Measurements from ENCODE around the gene EFCAB12.

DNA sequence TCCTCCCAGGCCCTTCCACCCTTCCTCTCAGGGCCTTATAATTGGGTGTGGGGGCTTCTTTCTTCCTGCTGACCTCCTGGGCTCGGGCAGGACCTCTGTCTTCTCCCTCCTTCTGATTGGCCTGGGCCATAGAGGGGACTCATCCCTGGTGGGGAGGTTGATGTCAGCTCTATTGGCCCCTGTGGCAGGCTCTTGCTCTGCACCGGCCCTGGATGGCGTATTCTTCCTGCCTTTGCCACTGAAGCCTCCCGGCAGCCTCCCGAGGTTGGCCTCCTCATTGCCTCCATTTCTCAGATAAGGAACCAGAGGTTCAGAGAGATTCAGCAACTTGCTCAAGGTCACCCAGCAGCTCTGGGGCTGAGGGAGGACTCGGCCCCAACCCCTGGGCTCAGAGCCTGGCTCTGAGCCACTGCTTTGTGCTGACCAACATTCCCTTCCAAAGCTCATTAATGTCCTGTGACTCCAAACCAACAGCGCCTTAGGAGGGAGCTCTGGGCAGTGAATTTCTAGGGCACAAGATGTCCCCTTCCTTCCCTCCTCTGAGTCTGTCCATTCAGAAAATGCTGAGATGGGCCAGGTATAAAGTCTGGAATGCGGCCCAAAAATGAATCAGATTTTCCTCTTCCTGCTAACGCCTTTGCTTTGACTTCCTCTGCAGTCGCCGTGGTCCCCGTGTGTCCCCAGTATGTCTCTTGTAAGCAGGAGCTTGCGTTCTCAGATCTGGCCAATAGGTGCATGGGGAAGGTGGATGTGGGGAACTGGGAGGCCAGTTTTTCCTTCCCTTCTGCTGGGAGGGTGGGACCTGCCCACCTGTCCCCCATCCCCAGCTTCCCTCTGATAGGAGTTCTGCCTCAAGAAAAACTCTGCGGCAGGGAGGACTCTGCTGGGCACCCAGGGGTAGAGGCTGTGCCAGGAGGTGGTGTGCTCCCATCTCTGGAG is 75.5 kb downstream of the EFCAB12 start:
- TF ChIP-seq, protein P1, sequence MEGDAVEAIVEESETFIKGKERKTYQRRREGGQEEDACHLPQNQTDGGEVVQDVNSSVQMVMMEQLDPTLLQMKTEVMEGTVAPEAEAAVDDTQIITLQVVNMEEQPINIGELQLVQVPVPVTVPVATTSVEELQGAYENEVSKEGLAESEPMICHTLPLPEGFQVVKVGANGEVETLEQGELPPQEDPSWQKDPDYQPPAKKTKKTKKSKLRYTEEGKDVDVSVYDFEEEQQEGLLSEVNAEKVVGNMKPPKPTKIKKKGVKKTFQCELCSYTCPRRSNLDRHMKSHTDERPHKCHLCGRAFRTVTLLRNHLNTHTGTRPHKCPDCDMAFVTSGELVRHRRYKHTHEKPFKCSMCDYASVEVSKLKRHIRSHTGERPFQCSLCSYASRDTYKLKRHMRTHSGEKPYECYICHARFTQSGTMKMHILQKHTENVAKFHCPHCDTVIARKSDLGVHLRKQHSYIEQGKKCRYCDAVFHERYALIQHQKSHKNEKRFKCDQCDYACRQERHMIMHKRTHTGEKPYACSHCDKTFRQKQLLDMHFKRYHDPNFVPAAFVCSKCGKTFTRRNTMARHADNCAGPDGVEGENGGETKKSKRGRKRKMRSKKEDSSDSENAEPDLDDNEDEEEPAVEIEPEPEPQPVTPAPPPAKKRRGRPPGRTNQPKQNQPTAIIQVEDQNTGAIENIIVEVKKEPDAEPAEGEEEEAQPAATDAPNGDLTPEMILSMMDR (conservative IDR thresholded peaks at IDR 0.05), result no peak
- TF ChIP-seq ZFX (IDR thresholded peaks at IDR 0.05), result no peak

Measured in C4-2B (cell line).